Measurements from ENCODE around the gene CLCF1. TPM values are rescaled to one million over a fixed set of nuclear protein-coding genes. Genes with fewer than 3 reads are reported as not detected.
"Not testable (repeated sequence)": the region's sequence is repeated elsewhere in the genome, so short reads cannot be mapped to it uniquely, and the experiment has no call there.

CLCF1 gene
- polyA plus RNA-seq, 4 donors: 5.4 to 12.9 (median 7.0) TPM

- DNase-seq (ENCODE audit: low read depth in 4 of 4, low spot score in 3 of 4): no peak
Measured at GRCh38 chr11:67409261-67409666, 35.9 kb upstream of the CLCF1 start.

- no peak for DNase-seq (ENCODE audit: low read depth in 4 of 4, low spot score in 3 of 4)
Measured at GRCh38 chr11:67408437-67409200, 35.2 kb upstream of the CLCF1 start.

GRCh38 chr11:67407688-67408163 lies 34.3 kb upstream of the CLCF1 start:
- DNase-seq (ENCODE audit: low read depth in 4 of 4, low spot score in 3 of 4): no peak

GRCh38 chr11:67406969-67407687 lies 33.7 kb upstream of the CLCF1 start:
- no peak for DNase-seq (ENCODE audit: low read depth in 4 of 4, low spot score in 3 of 4)

- no peak for DNase-seq (ENCODE audit: low read depth in 4 of 4, low spot score in 3 of 4)
Measured at GRCh38 chr11:67406420-67406968, 33.1 kb upstream of the CLCF1 start.

GRCh38 chr11:67405688-67406339 lies 32.4 kb upstream of the CLCF1 start:
- DNase-seq (ENCODE audit: low read depth in 4 of 4, low spot score in 3 of 4): no peak

GRCh38 chr11:67405196-67405567 lies 31.8 kb upstream of the CLCF1 start:
- DNase-seq (ENCODE audit: low read depth in 4 of 4, low spot score in 3 of 4): no peak

GRCh38 chr11:67404515-67405195 lies 31.3 kb upstream of the CLCF1 start:
- no peak for DNase-seq (ENCODE audit: low read depth in 4 of 4, low spot score in 3 of 4)

GRCh38 chr11:67403085-67403484 lies 29.7 kb upstream of the CLCF1 start:
- not testable (repeated sequence) for DNase-seq (ENCODE audit: low read depth in 4 of 4, low spot score in 3 of 4)

- DNase-seq (ENCODE audit: low read depth in 4 of 4, low spot score in 3 of 4): not testable (repeated sequence)
Measured at GRCh38 chr11:67402192-67402839, 28.9 kb upstream of the CLCF1 start.

GRCh38 chr11:67401495-67402191 lies 28.2 kb upstream of the CLCF1 start, which contains the start of gene PPP1CA:
Gene PPP1CA, minus strand, starts transcription at chr11:67401858. Its CDS starts 76 bp downstream, at chr11:67401782.
- peak in 3 of 4 donors; percentile 64 to 83 (median 81) for DNase-seq (ENCODE audit: low read depth in 4 of 4, low spot score in 3 of 4)

- no peak for DNase-seq (ENCODE audit: low read depth in 4 of 4, low spot score in 3 of 4)
Measured at GRCh38 chr11:67400942-67401494, 27.6 kb upstream of the CLCF1 start.

GRCh38 chr11:67400251-67400941 lies 27.0 kb upstream of the CLCF1 start:
- DNase-seq (ENCODE audit: low read depth in 4 of 4, low spot score in 3 of 4): no peak

- DNase-seq (ENCODE audit: low read depth in 4 of 4, low spot score in 3 of 4): no peak
Measured at GRCh38 chr11:67398661-67399563, 25.5 kb upstream of the CLCF1 start.

GRCh38 chr11:67397986-67398660 lies 24.7 kb upstream of the CLCF1 start:
- no peak for DNase-seq (ENCODE audit: low read depth in 4 of 4, low spot score in 3 of 4)

- no peak for DNase-seq (ENCODE audit: low read depth in 4 of 4, low spot score in 3 of 4)
Measured at GRCh38 chr11:67397536-67397935, 24.1 kb upstream of the CLCF1 start.
